HEK293 (cell line): Measurements from ENCODE around the gene RRM1.

ENCODE experiments used
- CTCF ChIA-PET: fragments of 350-600 bp; formaldehyde crosslinking; extraction: SDS; loops from one replicate; lab custom pipeline; 2021; ENCODE audit warnings: antibody characterized with exemption; lab: Yijun Ruan, JAX
- POLR2A ChIA-PET: fragments of 300-600 bp; formaldehyde crosslinking; extraction: SDS; loops from one replicate; lab custom pipeline; 2020; ENCODE audit warnings: antibody characterized with exemption, inconsistent platforms; lab: Yijun Ruan, JAX
- H3K27ac ChIP-seq: fragments of 200-500 bp; sonication (Bioruptor generic); 2 replicates; pipeline ENCODE4 v1.5.1; 2014; ENCODE audit warnings: low read depth, low read length, control low read depth, inconsistent platforms; ENCODE audit errors: extremely low read depth
- H3K36me3 ChIP-seq, 2 experiments: fragments of 200-500 bp in 1 of 2; sonication (Bioruptor generic) in 1 of 2; 1 replicate in 1 of 2; 2 replicates in 1 of 2; pipeline ENCODE4 v1.5.1; 2014 to 2017; ENCODE audit warnings: inconsistent platforms in 2 of 2, low read length in 2 of 2; ENCODE audit not compliant: control insufficient read depth in 2 of 2, insufficient read depth in 1 of 2
- H3K4me1 ChIP-seq: fragments of 200-500 bp; sonication (Bioruptor generic); 2 replicates; pipeline ENCODE4 v1.5.1; 2014; ENCODE audit warnings: mild to moderate bottlenecking, low read length, inconsistent platforms; ENCODE audit not compliant: control insufficient read depth, insufficient read depth
- H3K4me3 ChIP-seq: 2 replicates; pipeline ENCODE4 v1.5.1; 2011; ENCODE audit warnings: low read depth, mild to moderate bottlenecking, control low read depth, low read length, moderate library complexity
- H3K9me3 ChIP-seq: fragments of 200-500 bp; sonication (Bioruptor generic); 2 replicates; pipeline ENCODE4 v1.5.1; 2014; ENCODE audit warnings: low read depth, low read length, inconsistent platforms; ENCODE audit not compliant: control insufficient read depth, insufficient read depth
- GLI2 ChIP-seq: fragments of 450-650 bp; formaldehyde crosslinking; IDR thresholded peaks from 2 replicates; pipeline ENCODE4; 2017; ENCODE audit warnings: missing biosample characterization, missing genetic modification characterization, low read depth, borderline replicate concordance
- SCRT1 ChIP-seq: fragments of 450-650 bp; formaldehyde crosslinking; IDR thresholded peaks from 2 replicates; pipeline ENCODE4 v1.5.1; 2016; ENCODE audit warnings: missing biosample characterization, missing genetic modification characterization, borderline replicate concordance
- TCF7L2 ChIP-seq: IDR thresholded peaks from 2 replicates; pipeline ENCODE4 v1.6.1; 2011; ENCODE audit warnings: low read depth, mild to moderate bottlenecking, inconsistent platforms, low read length, moderate library complexity, borderline replicate concordance
- ZNF16 ChIP-seq: fragments of 450-650 bp; formaldehyde crosslinking; IDR thresholded peaks from 2 replicates; pipeline ENCODE4 v1.5.1; 2016; ENCODE audit warnings: low read depth, missing biosample characterization, missing genetic modification characterization
- ZNF19 ChIP-seq: fragments of 450-650 bp; formaldehyde crosslinking; IDR thresholded peaks from 2 replicates; pipeline ENCODE4; 2016; ENCODE audit warnings: missing biosample characterization, missing genetic modification characterization, low read depth
- ZNF211 ChIP-seq: fragments of 450-650 bp; formaldehyde crosslinking; IDR thresholded peaks from 2 replicates; pipeline ENCODE4 v1.5.1; 2016; ENCODE audit warnings: low read depth, missing biosample characterization, missing genetic modification characterization
- ZNF292 ChIP-seq: fragments of 450-650 bp; formaldehyde crosslinking; IDR thresholded peaks from 2 replicates; pipeline ENCODE4 v1.5.1; 2016; ENCODE audit warnings: low read depth, missing biosample characterization, missing genetic modification characterization, borderline replicate concordance
- ZNF302 ChIP-seq: fragments of 450-650 bp; formaldehyde crosslinking; IDR thresholded peaks from 2 replicates; pipeline ENCODE4 v1.5.1; 2016; ENCODE audit warnings: missing biosample characterization, missing genetic modification characterization, low read depth
- ZNF37A ChIP-seq: fragments of 450-650 bp; IDR thresholded peaks from 2 replicates; pipeline ENCODE4 v1.5.1; 2018; ENCODE audit warnings: missing biosample characterization, missing genetic modification characterization
- ZNF501 ChIP-seq: fragments of 450-650 bp; formaldehyde crosslinking; IDR thresholded peaks from 2 replicates; pipeline ENCODE4 v1.5.1; 2016; ENCODE audit warnings: missing biosample characterization, missing genetic modification characterization
- ZNF521 ChIP-seq: fragments of 450-650 bp; formaldehyde crosslinking; IDR thresholded peaks from 2 replicates; pipeline ENCODE4 v1.5.1; 2017; ENCODE audit warnings: missing biosample characterization, mild to moderate bottlenecking, missing genetic modification characterization
- ZNF624 ChIP-seq: fragments of 450-650 bp; formaldehyde crosslinking; IDR thresholded peaks from 2 replicates; pipeline ENCODE4 v1.5.1; 2017; ENCODE audit warnings: missing biosample characterization, missing genetic modification characterization
- ZNF837 ChIP-seq: fragments of 450-650 bp; formaldehyde crosslinking; IDR thresholded peaks from 2 replicates; pipeline ENCODE4 v1.5.1; 2016; ENCODE audit warnings: missing biosample characterization, missing genetic modification characterization
- TF ChIP-seq, protein P1 (sequence below): fragments of 450-650 bp; formaldehyde crosslinking; IDR thresholded peaks from 2 replicates; pipeline ENCODE4 v1.5.1; 2016; ENCODE audit warnings: missing biosample characterization, missing genetic modification characterization, low read depth
- TF ChIP-seq, protein P2 (sequence below): fragments of 450-650 bp; formaldehyde crosslinking; IDR thresholded peaks from 2 replicates; pipeline ENCODE4 v1.5.1; 2016; ENCODE audit warnings: missing biosample characterization, missing genetic modification characterization
- TF ChIP-seq, protein P3 (sequence below): fragments of 450-650 bp; formaldehyde crosslinking; IDR thresholded peaks from 2 replicates; pipeline ENCODE4 v1.5.1; 2016; ENCODE audit warnings: missing biosample characterization, missing genetic modification characterization, low read depth
- TF ChIP-seq, protein P4 (sequence below): fragments of 450-650 bp; formaldehyde crosslinking; IDR thresholded peaks from 2 replicates; pipeline ENCODE4 v1.5.1; 2017; ENCODE audit warnings: missing biosample characterization, missing genetic modification characterization
- TF ChIP-seq, protein P5 (sequence below): fragments of 450-650 bp; formaldehyde crosslinking; IDR thresholded peaks from 2 replicates; pipeline ENCODE4 v1.5.1; 2016; ENCODE audit warnings: missing biosample characterization, missing genetic modification characterization
- TF ChIP-seq, protein P6 (sequence below): fragments of 450-650 bp; formaldehyde crosslinking; IDR thresholded peaks from 2 replicates; pipeline ENCODE4 v1.5.1; 2016; ENCODE audit warnings: missing biosample characterization, missing genetic modification characterization

The RRM1 gene

DNA sequence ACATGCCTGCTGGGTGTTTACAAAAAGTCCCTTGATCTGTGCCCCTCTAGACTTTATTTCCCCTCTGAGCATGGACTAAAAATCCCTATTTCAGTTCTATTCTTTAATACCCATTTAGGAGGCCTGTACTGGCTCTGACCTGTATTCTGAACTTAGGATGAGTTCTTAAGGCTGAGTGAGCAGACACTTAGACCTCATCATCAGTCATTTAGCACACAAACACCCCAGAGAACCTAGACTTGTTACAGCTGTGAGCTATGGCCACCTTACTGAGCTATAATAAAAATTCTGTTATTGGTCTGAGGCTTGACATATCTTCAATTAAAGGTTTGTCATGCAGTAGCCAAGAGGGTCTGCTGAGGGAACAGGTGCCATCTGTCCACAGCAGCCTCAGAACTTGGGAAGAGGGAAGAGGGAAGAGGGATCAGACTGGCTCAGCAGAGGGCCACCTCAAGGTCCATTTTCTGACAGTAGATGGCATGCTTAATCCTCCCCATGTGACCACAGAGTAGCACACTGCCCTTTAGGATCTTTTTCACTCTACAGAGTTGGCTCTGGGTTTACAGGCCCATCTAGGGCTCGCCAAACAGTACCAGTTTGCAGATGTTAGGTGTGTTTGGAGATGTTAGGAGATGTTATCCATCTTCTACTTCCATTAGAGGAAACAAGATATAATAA is 30.2 kb upstream of the RRM1 start:
- ChIA-PET CTCF (interaction anchor here (0.5 to 15.3 kb wide), 6 partner anchors 8 to 417 kb away, joined by 3 to 589 read pairs (median 4); partner anchors contain the start of genes RHOG and STIM1), POLR2A (interaction anchor here (0.6 to 1.0 kb wide), 2 partner anchors 206 to 209 kb away, joined by 3 read pairs; partner anchors contain the start of gene STIM1)
- Histone ChIP-seq H3K4me1 (no peaks in the 10 kb centered on the region), H3K9me3 (no peaks in the 10 kb centered on the region), H3K27ac (no peak overlapping the region), H3K36me3 (peaks cover 0 to 13% of the 10 kb centered on the region in 2 experiments; a peak in 2 of 3 replicates), H3K4me3 (no peak overlapping the region)
- TF ChIP-seq, protein P1, sequence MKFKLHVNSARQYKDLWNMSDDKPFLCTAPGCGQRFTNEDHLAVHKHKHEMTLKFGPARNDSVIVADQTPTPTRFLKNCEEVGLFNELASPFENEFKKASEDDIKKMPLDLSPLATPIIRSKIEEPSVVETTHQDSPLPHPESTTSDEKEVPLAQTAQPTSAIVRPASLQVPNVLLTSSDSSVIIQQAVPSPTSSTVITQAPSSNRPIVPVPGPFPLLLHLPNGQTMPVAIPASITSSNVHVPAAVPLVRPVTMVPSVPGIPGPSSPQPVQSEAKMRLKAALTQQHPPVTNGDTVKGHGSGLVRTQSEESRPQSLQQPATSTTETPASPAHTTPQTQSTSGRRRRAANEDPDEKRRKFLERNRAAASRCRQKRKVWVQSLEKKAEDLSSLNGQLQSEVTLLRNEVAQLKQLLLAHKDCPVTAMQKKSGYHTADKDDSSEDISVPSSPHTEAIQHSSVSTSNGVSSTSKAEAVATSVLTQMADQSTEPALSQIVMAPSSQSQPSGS = no peak
- TF ChIP-seq ZNF521 (tag by site-specific recombination) = no peak
- TF ChIP-seq ZNF837 (tag by site-specific recombination) = no peak
- TF ChIP-seq ZNF16 = no peak
- no peak for TF ChIP-seq ZNF37A (tag by site-specific recombination)
- TF ChIP-seq, protein P2, sequence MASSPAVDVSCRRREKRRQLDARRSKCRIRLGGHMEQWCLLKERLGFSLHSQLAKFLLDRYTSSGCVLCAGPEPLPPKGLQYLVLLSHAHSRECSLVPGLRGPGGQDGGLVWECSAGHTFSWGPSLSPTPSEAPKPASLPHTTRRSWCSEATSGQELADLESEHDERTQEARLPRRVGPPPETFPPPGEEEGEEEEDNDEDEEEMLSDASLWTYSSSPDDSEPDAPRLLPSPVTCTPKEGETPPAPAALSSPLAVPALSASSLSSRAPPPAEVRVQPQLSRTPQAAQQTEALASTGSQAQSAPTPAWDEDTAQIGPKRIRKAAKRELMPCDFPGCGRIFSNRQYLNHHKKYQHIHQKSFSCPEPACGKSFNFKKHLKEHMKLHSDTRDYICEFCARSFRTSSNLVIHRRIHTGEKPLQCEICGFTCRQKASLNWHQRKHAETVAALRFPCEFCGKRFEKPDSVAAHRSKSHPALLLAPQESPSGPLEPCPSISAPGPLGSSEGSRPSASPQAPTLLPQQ (tag by site-specific recombination) = no peak
- no peak for TF ChIP-seq ZNF624 (tag by site-specific recombination)
- TF ChIP-seq, protein P3, sequence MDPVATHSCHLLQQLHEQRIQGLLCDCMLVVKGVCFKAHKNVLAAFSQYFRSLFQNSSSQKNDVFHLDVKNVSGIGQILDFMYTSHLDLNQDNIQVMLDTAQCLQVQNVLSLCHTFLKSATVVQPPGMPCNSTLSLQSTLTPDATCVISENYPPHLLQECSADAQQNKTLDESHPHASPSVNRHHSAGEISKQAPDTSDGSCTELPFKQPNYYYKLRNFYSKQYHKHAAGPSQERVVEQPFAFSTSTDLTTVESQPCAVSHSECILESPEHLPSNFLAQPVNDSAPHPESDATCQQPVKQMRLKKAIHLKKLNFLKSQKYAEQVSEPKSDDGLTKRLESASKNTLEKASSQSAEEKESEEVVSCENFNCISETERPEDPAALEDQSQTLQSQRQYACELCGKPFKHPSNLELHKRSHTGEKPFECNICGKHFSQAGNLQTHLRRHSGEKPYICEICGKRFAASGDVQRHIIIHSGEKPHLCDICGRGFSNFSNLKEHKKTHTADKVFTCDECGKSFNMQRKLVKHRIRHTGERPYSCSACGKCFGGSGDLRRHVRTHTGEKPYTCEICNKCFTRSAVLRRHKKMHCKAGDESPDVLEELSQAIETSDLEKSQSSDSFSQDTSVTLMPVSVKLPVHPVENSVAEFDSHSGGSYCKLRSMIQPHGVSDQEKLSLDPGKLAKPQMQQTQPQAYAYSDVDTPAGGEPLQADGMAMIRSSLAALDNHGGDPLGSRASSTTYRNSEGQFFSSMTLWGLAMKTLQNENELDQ = no peak
- TF ChIP-seq ZNF19 (tag by site-specific recombination) = no peak
- no peak for TF ChIP-seq ZNF302 (tag by site-specific recombination)
- TF ChIP-seq ZNF501 = no peak
- no peak for TF ChIP-seq TCF7L2
- TF ChIP-seq ZNF292 (tag by site-specific recombination) = no peak
- TF ChIP-seq, protein P4, sequence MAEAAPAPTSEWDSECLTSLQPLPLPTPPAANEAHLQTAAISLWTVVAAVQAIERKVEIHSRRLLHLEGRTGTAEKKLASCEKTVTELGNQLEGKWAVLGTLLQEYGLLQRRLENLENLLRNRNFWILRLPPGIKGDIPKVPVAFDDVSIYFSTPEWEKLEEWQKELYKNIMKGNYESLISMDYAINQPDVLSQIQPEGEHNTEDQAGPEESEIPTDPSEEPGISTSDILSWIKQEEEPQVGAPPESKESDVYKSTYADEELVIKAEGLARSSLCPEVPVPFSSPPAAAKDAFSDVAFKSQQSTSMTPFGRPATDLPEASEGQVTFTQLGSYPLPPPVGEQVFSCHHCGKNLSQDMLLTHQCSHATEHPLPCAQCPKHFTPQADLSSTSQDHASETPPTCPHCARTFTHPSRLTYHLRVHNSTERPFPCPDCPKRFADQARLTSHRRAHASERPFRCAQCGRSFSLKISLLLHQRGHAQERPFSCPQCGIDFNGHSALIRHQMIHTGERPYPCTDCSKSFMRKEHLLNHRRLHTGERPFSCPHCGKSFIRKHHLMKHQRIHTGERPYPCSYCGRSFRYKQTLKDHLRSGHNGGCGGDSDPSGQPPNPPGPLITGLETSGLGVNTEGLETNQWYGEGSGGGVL = no peak
- TF ChIP-seq ZNF211 (tag by site-specific recombination) = no peak
- TF ChIP-seq, protein P5, sequence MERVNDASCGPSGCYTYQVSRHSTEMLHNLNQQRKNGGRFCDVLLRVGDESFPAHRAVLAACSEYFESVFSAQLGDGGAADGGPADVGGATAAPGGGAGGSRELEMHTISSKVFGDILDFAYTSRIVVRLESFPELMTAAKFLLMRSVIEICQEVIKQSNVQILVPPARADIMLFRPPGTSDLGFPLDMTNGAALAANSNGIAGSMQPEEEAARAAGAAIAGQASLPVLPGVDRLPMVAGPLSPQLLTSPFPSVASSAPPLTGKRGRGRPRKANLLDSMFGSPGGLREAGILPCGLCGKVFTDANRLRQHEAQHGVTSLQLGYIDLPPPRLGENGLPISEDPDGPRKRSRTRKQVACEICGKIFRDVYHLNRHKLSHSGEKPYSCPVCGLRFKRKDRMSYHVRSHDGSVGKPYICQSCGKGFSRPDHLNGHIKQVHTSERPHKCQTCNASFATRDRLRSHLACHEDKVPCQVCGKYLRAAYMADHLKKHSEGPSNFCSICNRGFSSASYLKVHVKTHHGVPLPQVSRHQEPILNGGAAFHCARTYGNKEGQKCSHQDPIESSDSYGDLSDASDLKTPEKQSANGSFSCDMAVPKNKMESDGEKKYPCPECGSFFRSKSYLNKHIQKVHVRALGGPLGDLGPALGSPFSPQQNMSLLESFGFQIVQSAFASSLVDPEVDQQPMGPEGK (tag by site-specific recombination) = no peak
- TF ChIP-seq GLI2 (tag by site-specific recombination) = no peak
- TF ChIP-seq, protein P6, sequence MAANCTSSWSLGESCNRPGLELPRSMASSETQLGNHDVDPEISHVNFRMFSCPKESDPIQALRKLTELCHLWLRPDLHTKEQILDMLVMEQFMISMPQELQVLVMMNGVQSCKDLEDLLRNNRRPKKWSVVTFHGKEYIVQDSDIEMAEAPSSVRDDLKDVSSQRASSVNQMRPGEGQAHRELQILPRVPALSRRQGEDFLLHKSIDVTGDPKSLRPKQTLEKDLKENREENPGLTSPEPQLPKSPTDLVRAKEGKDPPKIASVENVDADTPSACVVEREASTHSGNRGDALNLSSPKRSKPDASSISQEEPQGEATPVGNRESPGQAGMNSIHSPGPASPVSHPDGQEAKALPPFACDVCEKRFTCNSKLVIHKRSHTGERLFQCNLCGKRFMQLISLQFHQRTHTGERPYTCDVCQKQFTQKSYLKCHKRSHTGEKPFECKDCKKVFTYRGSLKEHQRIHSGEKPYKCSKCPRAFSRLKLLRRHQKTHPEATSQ (tag by site-specific recombination) = no peak
- TF ChIP-seq SCRT1 (tag by site-specific recombination) = no peak
